Measurements from ENCODE around the gene FAM151B. TPM values are rescaled to one million over a fixed set of nuclear protein-coding genes. Genes with fewer than 3 reads are reported as not detected.

The FAM151B gene
- total RNA-seq: under 1 TPM; 0.18 to 0.24 TPM
- polyA plus RNA-seq: not detected

DNA sequence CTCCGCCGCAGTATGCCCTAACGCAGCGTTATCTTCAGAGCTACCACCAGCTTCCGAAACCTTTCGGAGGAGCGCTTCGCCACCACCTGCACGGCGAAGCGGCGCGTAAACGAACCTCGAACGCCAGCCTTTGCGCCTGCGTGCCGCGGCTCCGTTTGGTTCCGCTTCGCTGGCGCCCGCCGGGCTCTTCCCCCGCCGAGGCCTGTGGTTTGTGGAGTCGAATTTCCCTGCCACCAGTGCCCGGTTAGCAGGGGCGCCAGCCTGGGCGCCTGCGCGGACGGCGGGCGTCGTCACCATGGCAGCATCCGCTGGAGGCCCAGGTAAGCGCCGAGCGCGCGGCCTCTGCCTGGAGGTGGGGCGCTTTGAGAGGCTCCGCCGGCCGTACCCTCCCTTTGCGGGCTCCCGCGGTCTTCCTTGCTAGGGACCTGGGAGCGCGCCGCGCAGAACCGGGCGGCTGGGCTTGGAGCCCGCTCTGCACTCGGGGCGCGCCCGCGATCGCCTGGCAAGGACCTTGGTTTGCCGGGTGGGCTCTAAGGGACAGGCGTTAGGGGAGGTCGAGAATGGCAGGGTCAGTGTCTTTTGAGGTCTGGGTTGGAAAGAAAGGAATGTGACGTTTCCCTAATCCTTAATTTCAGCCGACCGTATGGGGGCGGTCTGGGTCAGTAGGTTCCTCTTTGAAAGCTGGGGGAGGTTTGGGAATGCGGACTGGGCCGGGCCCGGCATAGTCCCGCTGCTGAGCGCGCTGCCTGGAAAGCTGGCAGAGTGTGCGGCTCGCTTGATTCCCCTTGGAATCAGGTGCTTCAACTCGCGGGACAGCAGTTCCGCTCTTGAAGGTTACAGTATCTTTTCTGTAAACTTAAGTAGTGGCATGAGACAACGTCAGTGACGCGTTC lies at the start of gene FAM151B:
Gene FAM151B, plus strand, starts transcription at position 272 of the 893 bp plus-strand sequence. Its CDS starts 24 bp downstream, at position 296.
- H3K27me3 Mint-ChIP-seq: peaks cover 24 to 40% of the 10 kb centered on the region in 2 donors
- no peaks in the 10 kb centered on the region for H3K9me3 ChIP-seq (ENCODE audit: low read length)
- no peaks in the 10 kb centered on the region for H3K4me1 ChIP-seq (ENCODE audit: insufficient read depth, low read length)
- H3K4me3 Mint-ChIP-seq: peak within 1 kb of the TSS; percentile 56 to 75 (median 67)
- H3K36me3 Mint-ChIP-seq: peaks cover 0 to 31% (median 0%) of the 10 kb centered on the region in 3 donors
- no peak within 1 kb of the TSS for H3K27ac ChIP-seq (ENCODE audit: low read depth, low read length)
- no peak within 1 kb of the TSS for H3K27ac Mint-ChIP-seq
- H3K27me3 ChIP-seq (ENCODE audit: insufficient read depth, low read length, poor library complexity, severe bottlenecking): no peaks in the 10 kb centered on the region
- H3K36me3 ChIP-seq (ENCODE audit: insufficient read depth, low read length): no peaks in the 10 kb centered on the region
- H3K9me3 Mint-ChIP-seq: peaks cover 6 to 29% (median 15%) of the 10 kb centered on the region in 5 donors
- CTCF ChIA-PET: no interaction called here
- peak in 4 of 5 donors; percentile 23 to 74 (median 53) for DNase-seq
- H3K4me1 Mint-ChIP-seq: peaks cover 8 to 19% (median 16%) of the 10 kb centered on the region in 3 donors
- POLR2A ChIA-PET: interaction anchor here (0.5 kb wide), 1 partner anchor 180 kb away, joined by 3 read pairs; no protein-coding TSS in a partner anchor
- peak within 1 kb of the TSS; percentile 66 for H3K4me3 ChIP-seq (ENCODE audit: low read length)

DNA sequence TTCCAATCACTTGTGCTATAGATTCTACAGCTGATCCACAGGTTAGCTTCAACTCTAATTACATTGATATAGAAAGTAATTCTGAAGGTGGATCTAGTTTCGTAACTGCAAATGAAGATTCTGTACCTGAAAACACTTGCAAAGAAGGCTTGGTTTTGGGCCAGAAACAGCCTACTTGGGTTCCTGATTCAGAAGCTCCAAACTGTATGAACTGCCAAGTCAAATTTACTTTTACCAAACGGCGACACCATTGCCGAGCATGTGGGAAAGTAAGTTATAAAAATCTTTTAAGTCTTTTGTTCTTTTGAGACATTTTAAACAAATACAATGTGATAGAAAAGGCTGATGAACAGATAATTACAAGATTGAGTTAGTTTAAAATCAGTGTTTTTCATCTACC lies 49.2 kb upstream of the FAM151B start:
- Histone ChIP-seq H3K27ac (ENCODE audit: low read depth, low read length) (no peak overlapping the region), H3K36me3 (ENCODE audit: insufficient read depth, low read length) (no peaks in the 10 kb centered on the region), H3K4me1 (ENCODE audit: insufficient read depth, low read length) (no peaks in the 10 kb centered on the region), H3K9me3 (ENCODE audit: low read length) (no peaks in the 10 kb centered on the region), H3K4me3 (ENCODE audit: low read length) (no peak overlapping the region), H3K27me3 (ENCODE audit: insufficient read depth, low read length, poor library complexity, severe bottlenecking) (no peaks in the 10 kb centered on the region)
- H3K27me3 Mint-ChIP-seq: no peaks in the 10 kb centered on the region
- peaks cover 26 to 65% (median 42%) of the 10 kb centered on the region in 3 donors for H3K36me3 Mint-ChIP-seq
- peaks cover 0 to 4% (median 1%) of the 10 kb centered on the region in 3 donors for H3K4me1 Mint-ChIP-seq
- POLR2A ChIA-PET: no interaction called here
- H3K4me3 Mint-ChIP-seq: no peak overlapping the region
- H3K27ac Mint-ChIP-seq: no peak overlapping the region
- DNase-seq: no peak
- no peaks in the 10 kb centered on the region for H3K9me3 Mint-ChIP-seq
- CTCF ChIA-PET: no interaction called here

DNA sequence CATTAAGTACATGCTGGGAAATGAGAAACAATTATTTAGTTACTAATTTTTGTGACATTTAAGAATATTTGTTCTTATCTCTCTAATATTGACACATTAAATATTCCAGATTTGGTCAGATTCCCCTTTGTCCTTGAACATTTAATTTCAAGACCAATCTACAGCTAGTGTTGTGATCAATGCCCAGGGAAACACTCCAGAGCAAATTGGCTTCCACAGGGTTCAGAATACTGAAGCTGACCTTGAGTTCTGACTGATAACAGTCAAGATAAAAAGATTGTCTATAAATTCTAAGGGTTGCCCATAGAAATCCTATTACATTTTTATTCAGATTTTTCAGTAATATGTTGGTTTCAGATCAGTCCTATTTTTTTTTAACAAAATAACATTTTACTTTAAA lies 48.7 kb upstream of the FAM151B start:
- Histone ChIP-seq H3K27ac (ENCODE audit: low read depth, low read length) (no peak overlapping the region), H3K4me3 (ENCODE audit: low read length) (no peak overlapping the region), H3K36me3 (ENCODE audit: insufficient read depth, low read length) (no peaks in the 10 kb centered on the region), H3K9me3 (ENCODE audit: low read length) (no peaks in the 10 kb centered on the region), H3K27me3 (ENCODE audit: insufficient read depth, low read length, poor library complexity, severe bottlenecking) (no peaks in the 10 kb centered on the region), H3K4me1 (ENCODE audit: insufficient read depth, low read length) (no peaks in the 10 kb centered on the region)
- no peak for DNase-seq
- H3K4me3 Mint-ChIP-seq: no peak overlapping the region
- ChIA-PET CTCF (no interaction called here), POLR2A (no interaction called here)
- H3K27me3 Mint-ChIP-seq: no peaks in the 10 kb centered on the region
- no peaks in the 10 kb centered on the region for H3K9me3 Mint-ChIP-seq
- peak overlapping the region in 1 of 8 donors; percentile 24 for H3K27ac Mint-ChIP-seq
- peaks cover 0 to 4% (median 1%) of the 10 kb centered on the region in 3 donors for H3K4me1 Mint-ChIP-seq
- H3K36me3 Mint-ChIP-seq: peaks cover 23 to 65% (median 42%) of the 10 kb centered on the region in 3 donors

GRCh38 chr5:80442742-80443141 lies 45.2 kb upstream of the FAM151B start:
- Histone ChIP-seq H3K27me3 (ENCODE audit: insufficient read depth, low read length, poor library complexity, severe bottlenecking) (no peaks in the 10 kb centered on the region), H3K4me1 (ENCODE audit: insufficient read depth, low read length) (no peaks in the 10 kb centered on the region), H3K36me3 (ENCODE audit: insufficient read depth, low read length) (peaks cover 4% of the 10 kb centered on the region), H3K4me3 (ENCODE audit: low read length) (no peak overlapping the region), H3K27ac (ENCODE audit: low read depth, low read length) (no peak overlapping the region), H3K9me3 (ENCODE audit: low read length) (no peaks in the 10 kb centered on the region)
- no peak for DNase-seq
- Mint-ChIP-seq H3K9me3 (no peaks in the 10 kb centered on the region), H3K4me1 (peaks cover 0 to 3% (median 0%) of the 10 kb centered on the region in 3 donors), H3K27ac (peak overlapping the region in 1 of 8 donors; percentile 83), H3K36me3 (peaks cover 7 to 59% (median 26%) of the 10 kb centered on the region in 3 donors), H3K4me3 (no peak overlapping the region), H3K27me3 (no peaks in the 10 kb centered on the region)
- ChIA-PET POLR2A (no interaction called here), CTCF (no interaction called here)

GRCh38 chr5:80453366-80453765 lies 34.5 kb upstream of the FAM151B start:
- H3K36me3 Mint-ChIP-seq: peaks cover 26 to 68% (median 36%) of the 10 kb centered on the region in 3 donors
- Histone ChIP-seq H3K36me3 (ENCODE audit: insufficient read depth, low read length) (no peaks in the 10 kb centered on the region), H3K27ac (ENCODE audit: low read depth, low read length) (no peak overlapping the region), H3K4me1 (ENCODE audit: insufficient read depth, low read length) (no peaks in the 10 kb centered on the region), H3K27me3 (ENCODE audit: insufficient read depth, low read length, poor library complexity, severe bottlenecking) (no peaks in the 10 kb centered on the region), H3K9me3 (ENCODE audit: low read length) (no peaks in the 10 kb centered on the region), H3K4me3 (ENCODE audit: low read length) (no peak overlapping the region)
- H3K4me1 Mint-ChIP-seq: no peaks in the 10 kb centered on the region
- H3K27ac Mint-ChIP-seq: no peak overlapping the region
- no peaks in the 10 kb centered on the region for H3K27me3 Mint-ChIP-seq
- no peak for DNase-seq
- ChIA-PET CTCF (no interaction called here), POLR2A (no interaction called here)
- no peak overlapping the region for H3K4me3 Mint-ChIP-seq
- H3K9me3 Mint-ChIP-seq: no peaks in the 10 kb centered on the region

- Mint-ChIP-seq H3K9me3 (peaks cover 24 to 34% (median 30%) of the 10 kb centered on the region in 5 donors), H3K4me3 (peak overlapping the region in 1 of 7 donors; percentile 41), H3K36me3 (peaks cover 58 to 88% (median 86%) of the 10 kb centered on the region in 3 donors), H3K4me1 (no peaks in the 10 kb centered on the region), H3K27me3 (no peaks in the 10 kb centered on the region), H3K27ac (no peak overlapping the region)
- no peak for DNase-seq
- H3K4me3 ChIP-seq (ENCODE audit: low read length): no peak overlapping the region
- no peaks in the 10 kb centered on the region for H3K27me3 ChIP-seq (ENCODE audit: insufficient read depth, low read length, poor library complexity, severe bottlenecking)
- H3K36me3 ChIP-seq (ENCODE audit: insufficient read depth, low read length): peaks cover 6% of the 10 kb centered on the region
- ChIA-PET POLR2A (no interaction called here), CTCF (no interaction called here)
- no peaks in the 10 kb centered on the region for H3K4me1 ChIP-seq (ENCODE audit: insufficient read depth, low read length)
- H3K27ac ChIP-seq (ENCODE audit: low read depth, low read length): no peak overlapping the region
- H3K9me3 ChIP-seq (ENCODE audit: low read length): peaks cover 5% of the 10 kb centered on the region
Observed at GRCh38 chr5:80463269-80463668, 24.6 kb upstream of the FAM151B start.

DNA sequence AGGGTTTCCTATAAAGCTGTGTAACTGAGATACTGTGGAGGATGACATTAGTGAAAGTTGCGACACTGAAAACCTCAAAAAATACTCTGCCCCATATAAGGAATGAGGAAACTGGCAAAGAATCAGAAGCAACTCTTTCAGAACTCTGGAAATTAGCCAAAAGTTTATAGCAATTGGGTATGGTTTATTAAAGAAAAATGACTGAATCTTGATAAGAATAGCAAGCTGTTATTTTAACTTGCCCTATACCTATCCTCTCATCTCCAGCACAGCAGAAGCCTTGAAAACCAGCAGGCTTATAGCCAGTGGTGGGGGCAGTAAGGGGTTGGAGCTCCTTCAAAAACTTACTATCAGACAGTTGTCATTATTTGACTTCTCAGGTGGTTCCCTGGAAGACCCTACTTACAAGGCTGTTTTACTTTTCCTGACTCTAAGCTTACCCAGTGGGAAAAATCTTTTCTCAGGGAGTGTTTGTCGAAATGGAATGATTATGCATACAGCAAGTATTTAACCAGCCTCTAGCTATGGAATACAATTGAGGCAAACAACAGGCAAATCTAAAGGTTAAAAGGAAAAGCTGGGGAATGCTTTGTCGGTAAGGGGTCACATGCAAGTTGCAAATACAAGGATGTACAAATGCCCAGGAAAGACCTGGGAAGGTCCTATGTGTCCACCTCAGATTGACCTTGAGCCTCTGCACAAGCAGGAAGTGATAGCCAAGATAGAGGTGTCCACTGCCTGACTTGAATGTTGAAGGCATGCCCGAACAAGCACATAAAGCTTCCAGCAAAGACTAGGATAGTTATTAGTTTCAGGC lies 21.0 kb upstream of the FAM151B start:
- Histone ChIP-seq H3K36me3 (ENCODE audit: insufficient read depth, low read length) (no peaks in the 10 kb centered on the region), H3K9me3 (ENCODE audit: low read length) (peaks cover 5% of the 10 kb centered on the region), H3K27me3 (ENCODE audit: insufficient read depth, low read length, poor library complexity, severe bottlenecking) (no peaks in the 10 kb centered on the region), H3K27ac (ENCODE audit: low read depth, low read length) (no peak overlapping the region), H3K4me1 (ENCODE audit: insufficient read depth, low read length) (no peaks in the 10 kb centered on the region), H3K4me3 (ENCODE audit: low read length) (no peak overlapping the region)
- POLR2A ChIA-PET: no interaction called here
- H3K4me1 Mint-ChIP-seq: no peaks in the 10 kb centered on the region
- CTCF ChIA-PET: interaction anchor here (1.3 kb wide), 1 partner anchor 15 kb away, joined by 4 read pairs; no protein-coding TSS in a partner anchor
- DNase-seq: no peak
- peaks cover 45 to 95% (median 83%) of the 10 kb centered on the region in 3 donors for H3K36me3 Mint-ChIP-seq
- no peak overlapping the region for H3K27ac Mint-ChIP-seq
- H3K4me3 Mint-ChIP-seq: no peak overlapping the region
- H3K27me3 Mint-ChIP-seq: peaks cover 0 to under 1% of the 10 kb centered on the region in 2 donors
- peaks cover 33 to 52% (median 43%) of the 10 kb centered on the region in 5 donors for H3K9me3 Mint-ChIP-seq

Data from CD8-positive, alpha-beta memory T cell (primary cell).